GM12878 (cell line): ENCODE results near the gene PRRX2. TPM values are rescaled to one million over a fixed set of nuclear protein-coding genes. Genes with fewer than 3 reads are reported as not detected.
A peak's percentile ranks its signal among the peaks of the same experiment; 100 is the strongest.

Experiments
- BMI1 ChIP-seq: fragments of 450-650 bp; IDR thresholded peaks from 2 replicates; pipeline ENCODE4 v1.6.1; 2016; ENCODE audit warnings: mild to moderate bottlenecking, moderate library complexity, borderline replicate concordance
- CBX3 ChIP-seq: fragments of 200-600 bp; sonication (generic); IDR thresholded peaks from 2 replicates; pipeline ENCODE4 v1.6.1; 2016; ENCODE audit warnings: low read depth, borderline replicate concordance
- CHD4 ChIP-seq: fragments of 200-600 bp; sonication (generic); IDR thresholded peaks from 2 replicates; pipeline ENCODE4 v1.6.1; 2016; ENCODE audit warnings: mild to moderate bottlenecking
- CREB1 ChIP-seq: IDR thresholded peaks from 2 replicates; pipeline ENCODE4 v1.6.1; 2012; ENCODE audit warnings: low read depth, mild to moderate bottlenecking, inconsistent platforms
- EP300 ChIP-seq, 2 experiments: fragments of 150-350 bp in 1 of 2; IDR thresholded peaks; 2 replicates each; pipeline ENCODE4 v1.6.1; 2011 to 2012; ENCODE audit warnings: low read depth in 2 of 2, low read length in 2 of 2, borderline replicate concordance in 1 of 2, improper control_type of control experiment in 1 of 2, inconsistent platforms in 1 of 2; ENCODE audit not compliant: control insufficient read depth in 1 of 2
- KDM1A ChIP-seq: fragments of 200-600 bp; sonication (generic); IDR thresholded peaks from 2 replicates; pipeline ENCODE4 v1.6.1; 2016; ENCODE audit warnings: borderline replicate concordance
- MTA2 ChIP-seq: fragments of 450-650 bp; IDR thresholded peaks from 2 replicates; pipeline ENCODE4 v1.6.1; 2016; ENCODE audit warnings: low read depth, mild to moderate bottlenecking, moderate library complexity
- MXI1 ChIP-seq: fragments of 150-350 bp; IDR thresholded peaks from 2 replicates; pipeline ENCODE4 v1.6.1; 2011; ENCODE audit warnings: low read depth, mild to moderate bottlenecking, inconsistent platforms, low read length, improper control_type of control experiment
- NFYB ChIP-seq: IDR thresholded peaks from 2 replicates; pipeline ENCODE4 v1.6.1; 2011; ENCODE audit warnings: low read depth, mild to moderate bottlenecking, low read length, improper control_type of control experiment, moderate library complexity; ENCODE audit not compliant: insufficient read depth
- POLR2A ChIP-seq: IDR thresholded peaks from 2 replicates; pipeline ENCODE4 v1.6.1; 2011; ENCODE audit warnings: low read depth, mild to moderate bottlenecking, low read length
- POLR2AphosphoS2 ChIP-seq: IDR thresholded peaks from 2 replicates; pipeline ENCODE4 v1.6.1; 2011; ENCODE audit warnings: low read depth, mild to moderate bottlenecking, low read length, improper control_type of control experiment, moderate library complexity
- RELA ChIP-seq: fragments of 450-650 bp; IDR thresholded peaks from 2 replicates; pipeline ENCODE4 v1.8.0; 2014; ENCODE audit warnings: borderline replicate concordance; ENCODE audit not compliant: partially characterized antibody
- RUNX3 ChIP-seq: IDR thresholded peaks from 2 replicates; pipeline ENCODE4 v1.6.1; 2012; ENCODE audit warnings: low read length, inconsistent platforms
- SMARCA5 ChIP-seq: fragments of 450-650 bp; IDR thresholded peaks from 2 replicates; pipeline ENCODE4 v1.6.1; 2017; ENCODE audit warnings: mild to moderate bottlenecking
- SMC3 ChIP-seq: IDR thresholded peaks from 2 replicates; pipeline ENCODE4 v1.6.1; 2011; ENCODE audit warnings: low read length, improper control_type of control experiment, borderline replicate concordance
- SP1 ChIP-seq: IDR thresholded peaks from one replicate; pipeline ENCODE4 v1.6.1; 2011; ENCODE audit warnings: low read depth, low read length
- SRF ChIP-seq, 2 experiments: IDR thresholded peaks; 2 replicates each; pipeline ENCODE4 v1.6.1; 2011; ENCODE audit warnings: low read depth in 2 of 2, low read length in 2 of 2, mild to moderate bottlenecking in 1 of 2, moderate library complexity in 1 of 2
- TCF3 ChIP-seq: IDR thresholded peaks from 2 replicates; pipeline ENCODE4 v1.6.1; 2012; ENCODE audit warnings: low read depth, mild to moderate bottlenecking, low read length, borderline replicate concordance; ENCODE audit not compliant: insufficient read depth
- YY1 ChIP-seq: IDR thresholded peaks from 2 replicates; pipeline ENCODE4 v1.6.1; 2011; ENCODE audit warnings: low read depth, mild to moderate bottlenecking, low read length
- ZNF24 ChIP-seq: fragments of 450-650 bp; IDR thresholded peaks from 2 replicates; pipeline ENCODE4 v1.6.1; 2017; ENCODE audit warnings: antibody characterized with exemption, mild to moderate bottlenecking
- polyA plus RNA-seq, 11 experiments: library from polyadenylated mRNA; depleted of rRNA in 4 of 11; unstranded in 6 of 11; stranded (reverse) in 5 of 11; fragments of >200 nt; fragmentation: Nextera tagmentation in 4 of 11; fragmentation: Illumina TruSeq in 1 of 11; extraction: Ambion mirVana in 4 of 11; extraction: Trizol in 1 of 11; gene quantifications; 1 replicate in 1 of 11; 2 replicates in 10 of 11; pipeline versions ENCODE4 v1.2.1 to v1.2.3, GENCODE V29; 2011 to 2016; ENCODE audit warnings: inconsistent platforms in 2 of 11, missing spikeins in 2 of 11, low read depth in 1 of 11
- total RNA-seq, 4 experiments: library from RNA; depleted of rRNA in 3 of 4; stranded (reverse); fragments of >200 nt in 3 of 4; fragmentation: Illumina TruSeq in 1 of 4; extraction: Trizol in 1 of 4; gene quantifications; 2 replicates each; pipeline versions ENCODE4 v1.2.1 to v1.2.3, GENCODE V29; 2013 to 2021
- TF ChIP-seq, protein P1 (sequence below): fragments of 450-650 bp; IDR thresholded peaks from 2 replicates; pipeline ENCODE4 v1.6.1; 2017; ENCODE audit warnings: low read depth, mild to moderate bottlenecking, moderate library complexity
- TF ChIP-seq, protein P2 (sequence below): IDR thresholded peaks from 2 replicates; pipeline ENCODE4 v1.6.1; 2012; ENCODE audit warnings: low read depth, low read length, improper control_type of control experiment
- TF ChIP-seq, protein P3 (sequence below): fragments of 450-650 bp; IDR thresholded peaks from 2 replicates; pipeline ENCODE4 v1.6.1; 2016; ENCODE audit warnings: mild to moderate bottlenecking, moderate library complexity, borderline replicate concordance

Gene PRRX2
- total and polyA plus RNA-seq, 10 of the 15 experiments (the other 5 are each of a cell fraction or from before 2014, with no cell fraction given) = not detected

DNA sequence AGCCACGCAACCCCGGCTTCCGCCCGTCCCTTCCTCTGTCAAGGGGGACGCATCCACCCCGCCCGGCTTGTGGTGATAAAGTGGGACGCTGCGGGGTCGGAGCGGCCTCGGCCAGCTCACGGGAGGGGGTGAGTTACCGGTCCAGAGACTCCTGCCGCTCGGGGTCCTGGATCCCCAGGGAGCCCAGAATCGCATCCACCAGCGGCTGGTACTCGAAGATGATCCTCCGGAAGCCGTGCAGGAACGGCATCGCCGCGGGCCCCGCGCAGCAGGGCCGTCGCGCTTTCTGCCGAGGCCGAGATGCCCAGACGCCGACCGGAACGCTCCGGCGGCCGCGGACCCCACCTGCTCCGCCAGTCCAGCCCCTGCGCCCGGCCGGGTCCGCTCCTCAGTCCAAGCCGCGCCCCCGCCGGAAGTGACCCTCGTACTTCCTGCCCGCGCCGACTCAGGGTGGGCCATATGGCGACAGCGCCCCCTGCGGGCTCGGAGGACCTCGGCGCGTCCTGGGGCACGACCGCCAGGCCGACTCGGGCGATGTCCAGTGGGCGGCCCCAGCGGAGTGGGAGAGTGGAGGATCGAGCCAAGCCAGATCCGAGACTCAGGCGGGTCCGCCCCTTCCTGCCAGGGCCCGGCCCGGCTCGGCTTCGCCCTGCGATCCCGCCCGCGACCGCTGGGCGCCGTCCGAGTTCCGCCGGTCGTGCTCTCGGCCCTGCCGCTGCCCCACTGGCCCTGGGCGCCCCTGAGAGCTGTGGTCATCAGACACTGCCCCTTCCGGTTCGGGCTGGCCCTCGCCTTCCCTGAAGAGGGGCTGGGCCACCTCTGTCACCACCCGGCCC lies 23.5 kb upstream of the PRRX2 start, which contains the start of gene ASB6 (continued):
- TF ChIP-seq EP300 (IDR thresholded peaks at IDR 0.05; ENCODE audit: borderline replicate concordance in 1 of 2, control insufficient read depth in 1 of 2, low read depth in 2 of 2, low read length in 2 of 2) = no peak
- no peak; the same call in 1 of the 2 replicates for TF ChIP-seq ZNF24
- TF ChIP-seq POLR2A = peak; percentile 89
- peak; percentile 7 for TF ChIP-seq SP1
- TF ChIP-seq RELA = peak; percentile 73
- TF ChIP-seq CBX3 = no peak
- 0 out of 4 replicates have a peak, but pooled peaks of 1 of the 2 experiments have one; percentile 40 for TF ChIP-seq SRF (IDR thresholded peaks at IDR 0.05; ENCODE audit: low read depth in 2 of 2, low read length in 2 of 2)
- TF ChIP-seq, protein P1, sequence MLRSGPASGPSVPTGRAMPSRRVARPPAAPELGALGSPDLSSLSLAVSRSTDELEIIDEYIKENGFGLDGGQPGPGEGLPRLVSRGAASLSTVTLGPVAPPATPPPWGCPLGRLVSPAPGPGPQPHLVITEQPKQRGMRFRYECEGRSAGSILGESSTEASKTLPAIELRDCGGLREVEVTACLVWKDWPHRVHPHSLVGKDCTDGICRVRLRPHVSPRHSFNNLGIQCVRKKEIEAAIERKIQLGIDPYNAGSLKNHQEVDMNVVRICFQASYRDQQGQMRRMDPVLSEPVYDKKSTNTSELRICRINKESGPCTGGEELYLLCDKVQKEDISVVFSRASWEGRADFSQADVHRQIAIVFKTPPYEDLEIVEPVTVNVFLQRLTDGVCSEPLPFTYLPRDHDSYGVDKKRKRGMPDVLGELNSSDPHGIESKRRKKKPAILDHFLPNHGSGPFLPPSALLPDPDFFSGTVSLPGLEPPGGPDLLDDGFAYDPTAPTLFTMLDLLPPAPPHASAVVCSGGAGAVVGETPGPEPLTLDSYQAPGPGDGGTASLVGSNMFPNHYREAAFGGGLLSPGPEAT = peak; percentile 41; the same call in 1 of the 2 replicates
- TF ChIP-seq CHD4 = no peak
- TF ChIP-seq, protein P2, sequence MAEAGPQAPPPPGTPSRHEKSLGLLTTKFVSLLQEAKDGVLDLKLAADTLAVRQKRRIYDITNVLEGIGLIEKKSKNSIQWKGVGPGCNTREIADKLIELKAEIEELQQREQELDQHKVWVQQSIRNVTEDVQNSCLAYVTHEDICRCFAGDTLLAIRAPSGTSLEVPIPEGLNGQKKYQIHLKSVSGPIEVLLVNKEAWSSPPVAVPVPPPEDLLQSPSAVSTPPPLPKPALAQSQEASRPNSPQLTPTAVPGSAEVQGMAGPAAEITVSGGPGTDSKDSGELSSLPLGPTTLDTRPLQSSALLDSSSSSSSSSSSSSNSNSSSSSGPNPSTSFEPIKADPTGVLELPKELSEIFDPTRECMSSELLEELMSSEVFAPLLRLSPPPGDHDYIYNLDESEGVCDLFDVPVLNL = 0 out of 2 replicates have a peak, but pooled peaks have one; percentile 23
- TF ChIP-seq BMI1 = no peak
- peak; percentile 86 for TF ChIP-seq CREB1
- peak; percentile 48; the same call in 1 of the 2 replicates for TF ChIP-seq MXI1
- no peak for TF ChIP-seq NFYB
- TF ChIP-seq SMARCA5 = peak; percentile 92
- TF ChIP-seq TCF3 = 0 out of 2 replicates have a peak, but pooled peaks have one; percentile 19
- no peak for TF ChIP-seq MTA2
- TF ChIP-seq, protein P3, sequence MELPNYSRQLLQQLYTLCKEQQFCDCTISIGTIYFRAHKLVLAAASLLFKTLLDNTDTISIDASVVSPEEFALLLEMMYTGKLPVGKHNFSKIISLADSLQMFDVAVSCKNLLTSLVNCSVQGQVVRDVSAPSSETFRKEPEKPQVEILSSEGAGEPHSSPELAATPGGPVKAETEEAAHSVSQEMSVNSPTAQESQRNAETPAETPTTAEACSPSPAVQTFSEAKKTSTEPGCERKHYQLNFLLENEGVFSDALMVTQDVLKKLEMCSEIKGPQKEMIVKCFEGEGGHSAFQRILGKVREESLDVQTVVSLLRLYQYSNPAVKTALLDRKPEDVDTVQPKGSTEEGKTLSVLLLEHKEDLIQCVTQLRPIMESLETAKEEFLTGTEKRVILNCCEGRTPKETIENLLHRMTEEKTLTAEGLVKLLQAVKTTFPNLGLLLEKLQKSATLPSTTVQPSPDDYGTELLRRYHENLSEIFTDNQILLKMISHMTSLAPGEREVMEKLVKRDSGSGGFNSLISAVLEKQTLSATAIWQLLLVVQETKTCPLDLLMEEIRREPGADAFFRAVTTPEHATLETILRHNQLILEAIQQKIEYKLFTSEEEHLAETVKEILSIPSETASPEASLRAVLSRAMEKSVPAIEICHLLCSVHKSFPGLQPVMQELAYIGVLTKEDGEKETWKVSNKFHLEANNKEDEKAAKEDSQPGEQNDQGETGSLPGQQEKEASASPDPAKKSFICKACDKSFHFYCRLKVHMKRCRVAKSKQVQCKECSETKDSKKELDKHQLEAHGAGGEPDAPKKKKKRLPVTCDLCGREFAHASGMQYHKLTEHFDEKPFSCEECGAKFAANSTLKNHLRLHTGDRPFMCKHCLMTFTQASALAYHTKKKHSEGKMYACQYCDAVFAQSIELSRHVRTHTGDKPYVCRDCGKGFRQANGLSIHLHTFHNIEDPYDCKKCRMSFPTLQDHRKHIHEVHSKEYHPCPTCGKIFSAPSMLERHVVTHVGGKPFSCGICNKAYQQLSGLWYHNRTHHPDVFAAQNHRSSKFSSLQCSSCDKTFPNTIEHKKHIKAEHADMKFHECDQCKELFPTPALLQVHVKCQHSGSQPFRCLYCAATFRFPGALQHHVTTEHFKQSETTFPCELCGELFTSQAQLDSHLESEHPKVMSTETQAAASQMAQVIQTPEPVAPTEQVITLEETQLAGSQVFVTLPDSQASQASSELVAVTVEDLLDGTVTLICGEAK = peak; percentile 90
- peak; percentile 38 for TF ChIP-seq RUNX3
- TF ChIP-seq SMC3 = peak; percentile 47
- TF ChIP-seq POLR2AphosphoS2 = peak; percentile 22; the same call in 1 of the 2 replicates
- TF ChIP-seq YY1 = peak; percentile 85
- no peak for TF ChIP-seq KDM1A
